Frontal cortex (tissue), 4 donors: ENCODE results near the gene ZNF552. TPM values are rescaled to one million over a fixed set of nuclear protein-coding genes. Genes with fewer than 3 reads are reported as not detected.
A peak's percentile ranks its signal among the peaks of the same experiment; 100 is the strongest.
"Not testable (repeated sequence)": the region's sequence is repeated elsewhere in the genome, so short reads cannot be mapped to it uniquely, and the experiment has no call there.

Source experiments
- DNase-seq, 2 donors: peaks; one replicate each; pipeline ENCODE4 v3.0.0; 2012; ENCODE audit warnings: low spot score in 2 of 2
- FAIRE-seq: peaks from 2 replicates; lab custom pipeline; 2012; peaks lifted over from hg19 to GRCh38; lab: Jason Lieb, UNC
- total RNA-seq: library from RNA; depleted of rRNA; stranded (reverse); fragments of >200 nt; gene quantifications from one replicate; pipeline ENCODE4 v1.2.3, GENCODE V29; 2014
- donor health status: control.
- donor health status: control.
- donor health status: control.

Gene ZNF552
- total RNA-seq, 1 donor from 2014 or later, result 9.0 TPM

DNA sequence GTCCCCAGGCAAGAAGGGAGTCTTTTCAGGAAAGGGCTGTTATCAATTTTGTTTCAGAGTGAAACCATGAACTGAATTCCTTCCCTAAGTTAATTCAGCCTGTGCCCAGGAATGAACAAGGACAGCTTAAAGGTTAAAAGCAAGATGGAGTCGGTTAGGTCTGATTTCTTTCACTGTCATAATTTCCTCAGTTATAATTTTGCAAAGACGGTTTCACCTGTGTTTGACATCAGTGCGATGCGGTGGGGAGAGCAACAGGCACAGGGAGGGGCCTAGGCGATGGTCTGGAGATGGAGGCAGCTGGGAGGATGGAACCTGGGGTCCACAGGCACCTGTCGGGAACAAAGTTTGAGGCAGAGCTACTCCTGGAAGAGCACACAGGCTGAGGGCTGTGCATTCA is 5.9 kb upstream of the ZNF552 start:
- FAIRE-seq, result no peak
- no peak for DNase-seq

DNA sequence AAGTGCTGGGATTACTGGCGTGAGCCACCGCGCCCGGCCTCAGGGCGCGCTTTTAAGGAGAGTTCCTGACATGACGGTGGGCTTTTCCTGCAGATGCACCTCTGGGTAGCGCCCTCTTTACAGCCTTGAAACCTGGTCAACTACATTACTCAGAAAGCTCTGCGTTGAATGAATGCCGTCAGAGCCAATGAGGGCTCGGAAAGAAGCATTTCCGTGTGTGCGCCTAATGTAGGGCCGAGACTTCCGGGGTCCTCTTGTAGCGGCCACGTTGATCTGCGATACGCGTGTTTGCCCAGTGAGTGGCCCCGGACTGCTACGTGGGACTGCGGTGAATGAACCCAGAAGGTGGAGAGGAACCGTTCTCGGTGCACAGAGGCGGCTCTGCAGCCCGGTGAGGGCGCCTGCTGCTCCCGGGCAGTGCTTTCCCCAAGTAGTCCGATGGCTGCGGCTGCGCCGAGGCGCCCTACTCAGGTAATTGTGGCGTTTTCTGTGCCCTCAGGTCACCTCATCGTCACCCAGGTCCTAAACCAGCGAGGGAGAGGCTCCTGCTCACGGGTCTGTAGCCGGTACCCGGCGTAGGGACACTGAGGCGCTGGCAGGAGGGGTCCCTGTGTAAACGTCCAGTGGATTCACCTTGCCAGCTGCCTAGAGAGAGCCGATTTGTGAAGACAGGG is 4.9 kb upstream of the ZNF552 start:
- FAIRE-seq (no peak), DNase-seq (peak; percentile 78 to 90)

DNA sequence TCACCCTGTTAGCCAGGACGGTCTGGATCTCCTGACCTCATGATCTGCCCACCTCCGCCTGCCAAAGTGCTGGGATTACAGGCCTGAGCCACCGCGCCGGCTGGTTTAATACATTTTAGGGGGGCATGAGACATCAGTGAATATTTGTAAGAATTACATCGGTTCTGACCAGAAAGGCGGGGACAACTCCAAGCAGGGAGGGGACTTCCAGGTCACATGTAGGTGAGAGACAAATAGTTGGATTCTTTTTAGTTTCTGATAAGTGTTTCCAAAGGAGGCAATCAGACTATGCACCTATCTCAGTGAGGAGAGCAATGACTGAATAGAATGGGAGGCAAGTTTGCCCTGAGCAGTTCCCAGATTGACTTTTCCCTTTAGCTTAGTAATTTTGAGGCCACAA is 3.7 kb upstream of the ZNF552 start:
- FAIRE-seq, result no peak
- DNase-seq, result no peak

DNA sequence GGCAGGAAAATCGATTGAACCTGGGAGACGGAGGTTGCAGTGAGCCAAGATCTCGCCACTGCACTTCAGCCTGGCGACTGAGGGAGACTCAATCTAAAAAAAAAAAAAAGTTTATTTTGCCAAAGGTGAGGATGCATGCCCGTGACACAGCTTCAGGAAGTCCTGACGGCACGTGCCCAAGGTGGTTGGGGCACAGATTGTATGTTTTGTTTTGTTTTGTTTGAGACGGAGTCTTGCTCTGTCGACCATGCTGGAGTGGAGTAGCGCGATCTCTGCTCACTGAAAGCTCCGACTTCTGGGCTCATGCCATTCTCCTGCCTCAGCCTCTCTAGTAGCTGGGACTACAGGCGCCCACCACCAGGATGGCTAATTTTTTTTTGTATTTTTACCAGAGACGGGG is 3.3 kb upstream of the ZNF552 start:
- FAIRE-seq (no peak), DNase-seq (no peak)

DNA sequence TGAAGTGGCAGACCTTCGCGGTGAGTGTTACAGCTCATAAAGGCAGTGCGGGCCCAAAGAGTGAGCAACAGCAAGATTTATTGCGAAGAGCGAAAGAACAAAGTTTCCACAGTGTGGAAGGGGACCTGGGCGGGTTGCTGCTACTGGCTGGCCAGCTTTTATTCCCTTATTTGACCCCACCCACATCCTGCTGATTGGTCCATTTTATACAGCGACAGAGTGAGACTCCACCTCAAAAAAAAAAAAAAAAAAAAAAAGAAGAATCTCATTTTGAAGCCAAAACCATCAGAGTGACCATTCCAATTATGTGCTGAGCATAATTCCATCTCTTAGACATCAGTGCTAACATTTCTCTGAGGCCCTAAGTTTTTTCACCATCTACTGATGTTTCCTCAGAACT is 1.9 kb upstream of the ZNF552 start:
- no peak for DNase-seq
- FAIRE-seq, result no peak

DNA sequence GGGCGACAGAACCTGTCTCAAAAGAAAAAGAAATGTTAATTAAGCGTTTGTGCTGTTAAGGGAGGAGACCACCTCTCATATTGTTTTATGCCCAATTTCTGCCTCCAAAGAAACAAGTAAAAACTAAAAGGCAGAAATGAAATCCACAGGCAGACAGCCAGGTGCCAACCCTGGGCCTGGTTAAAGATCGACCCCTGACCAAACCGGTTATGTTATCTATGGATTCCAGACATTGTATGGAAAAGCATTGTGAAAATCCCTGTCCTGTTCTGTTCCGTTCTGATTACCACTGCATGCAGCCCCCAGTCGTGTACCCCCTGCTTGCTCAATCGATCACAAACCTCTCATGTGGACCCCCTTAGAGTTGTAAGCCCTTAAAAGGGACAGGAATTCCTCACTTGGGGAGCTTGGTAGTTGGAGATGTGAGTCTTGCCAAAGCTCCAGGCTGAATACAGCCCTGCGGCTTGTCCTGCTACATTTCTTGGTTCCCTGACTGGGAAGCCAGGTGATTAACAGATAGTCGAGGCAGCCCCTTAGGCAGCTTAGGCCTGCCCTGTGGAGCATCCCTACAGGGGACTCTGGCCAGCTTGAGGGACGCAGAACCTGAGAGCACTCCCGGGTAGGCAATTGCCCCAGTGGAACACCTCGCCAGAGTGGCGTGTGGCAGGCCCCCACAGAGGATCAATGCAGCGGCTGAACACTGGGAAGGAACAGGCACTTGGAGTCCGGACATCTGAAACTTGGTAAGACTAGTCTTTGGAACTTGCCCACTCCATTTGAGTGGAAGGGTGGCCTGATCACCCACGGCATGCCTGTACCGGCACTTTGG is 748 bp upstream of the ZNF552 start:
- no peak for FAIRE-seq
- no peak for DNase-seq

DNA sequence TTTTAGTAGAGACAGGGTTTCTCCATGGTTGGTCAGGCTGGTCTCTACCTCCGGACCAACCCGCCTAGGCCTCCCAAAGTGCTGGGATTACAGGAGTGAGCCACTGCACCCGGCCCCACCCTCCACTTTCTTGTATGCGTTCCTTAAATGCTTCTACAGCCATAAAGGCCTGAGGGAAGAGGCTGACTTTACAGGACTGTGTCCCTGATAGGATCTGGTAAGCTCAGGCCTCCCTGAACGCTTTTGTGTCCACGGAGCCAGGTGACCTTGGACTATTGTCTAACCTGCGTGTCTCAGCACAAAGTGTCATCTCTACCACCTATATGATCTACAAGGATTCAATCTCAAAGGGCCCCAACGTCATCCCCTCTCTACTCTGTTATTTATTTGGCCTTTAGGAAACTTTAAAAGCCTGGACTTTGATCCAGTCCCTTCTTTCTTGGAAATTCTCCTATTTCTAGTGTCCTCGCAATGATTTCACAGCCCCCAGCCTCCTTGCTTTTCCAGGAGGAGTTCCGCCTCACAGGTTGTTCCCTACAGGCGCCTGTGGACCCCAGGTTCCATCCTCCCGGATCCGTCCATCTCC is 701 bp downstream of the ZNF552 start:
- no peak for DNase-seq
- no peak for FAIRE-seq

DNA sequence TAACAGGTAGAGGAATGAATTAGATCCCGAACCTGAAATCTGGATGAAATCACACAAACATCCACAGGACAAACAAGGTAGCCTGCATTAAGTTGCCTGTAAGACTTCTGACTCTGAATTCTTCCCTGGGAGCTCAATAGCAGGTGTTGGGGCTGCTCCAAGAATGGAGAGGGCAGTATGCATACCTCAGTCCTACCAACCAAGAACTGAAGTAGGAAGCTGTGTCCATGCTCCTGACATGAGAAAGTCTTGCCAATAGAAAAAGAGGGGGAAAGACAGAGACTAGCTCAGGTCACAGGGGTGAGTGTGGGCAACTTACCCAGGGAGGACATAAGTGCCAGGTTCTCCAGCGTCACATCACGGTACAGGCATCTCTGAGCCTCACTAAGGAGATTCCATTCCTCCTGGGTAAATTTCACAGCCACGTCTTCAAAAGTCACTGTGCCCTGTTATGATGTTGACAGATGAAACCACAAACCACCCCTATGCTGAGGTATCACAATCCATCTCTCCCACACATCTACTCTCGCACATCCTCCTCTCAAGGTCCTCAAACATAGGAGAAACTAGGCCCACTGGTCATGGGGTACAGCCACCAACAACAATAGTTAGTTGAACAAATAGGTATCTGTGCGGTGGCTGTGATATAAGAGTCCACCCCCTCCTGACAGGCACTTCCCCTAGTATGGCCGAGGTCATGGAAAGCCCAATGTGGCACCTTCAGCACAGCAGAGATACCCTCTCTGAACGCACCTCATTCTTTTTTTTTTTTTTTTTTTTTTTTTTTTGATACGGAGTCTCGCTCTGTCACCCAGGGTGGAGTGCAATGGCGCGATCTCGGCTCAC is 1.5 kb downstream of the ZNF552 start:
- FAIRE-seq, DNase-seq: not testable (repeated sequence)

DNA sequence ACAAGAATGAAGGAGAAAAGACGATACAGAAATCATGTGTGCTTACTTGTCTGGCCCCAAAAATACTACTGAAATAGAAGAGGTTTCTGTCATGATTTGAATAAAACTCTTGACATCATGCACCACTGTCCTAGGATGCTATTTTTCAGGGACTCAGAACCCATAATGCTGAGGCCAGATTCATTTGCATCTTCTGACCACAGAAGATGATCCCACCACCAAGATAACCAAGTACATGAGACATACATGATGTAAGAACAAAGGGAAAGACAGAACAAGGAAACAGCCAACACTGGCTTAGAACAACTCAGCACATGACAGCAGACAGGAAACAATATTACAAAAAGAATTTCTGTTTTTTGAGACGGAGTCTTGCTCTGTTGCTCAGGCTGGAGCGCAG is 2.5 kb downstream of the ZNF552 start:
- no peak for DNase-seq
- no peak for FAIRE-seq

DNA sequence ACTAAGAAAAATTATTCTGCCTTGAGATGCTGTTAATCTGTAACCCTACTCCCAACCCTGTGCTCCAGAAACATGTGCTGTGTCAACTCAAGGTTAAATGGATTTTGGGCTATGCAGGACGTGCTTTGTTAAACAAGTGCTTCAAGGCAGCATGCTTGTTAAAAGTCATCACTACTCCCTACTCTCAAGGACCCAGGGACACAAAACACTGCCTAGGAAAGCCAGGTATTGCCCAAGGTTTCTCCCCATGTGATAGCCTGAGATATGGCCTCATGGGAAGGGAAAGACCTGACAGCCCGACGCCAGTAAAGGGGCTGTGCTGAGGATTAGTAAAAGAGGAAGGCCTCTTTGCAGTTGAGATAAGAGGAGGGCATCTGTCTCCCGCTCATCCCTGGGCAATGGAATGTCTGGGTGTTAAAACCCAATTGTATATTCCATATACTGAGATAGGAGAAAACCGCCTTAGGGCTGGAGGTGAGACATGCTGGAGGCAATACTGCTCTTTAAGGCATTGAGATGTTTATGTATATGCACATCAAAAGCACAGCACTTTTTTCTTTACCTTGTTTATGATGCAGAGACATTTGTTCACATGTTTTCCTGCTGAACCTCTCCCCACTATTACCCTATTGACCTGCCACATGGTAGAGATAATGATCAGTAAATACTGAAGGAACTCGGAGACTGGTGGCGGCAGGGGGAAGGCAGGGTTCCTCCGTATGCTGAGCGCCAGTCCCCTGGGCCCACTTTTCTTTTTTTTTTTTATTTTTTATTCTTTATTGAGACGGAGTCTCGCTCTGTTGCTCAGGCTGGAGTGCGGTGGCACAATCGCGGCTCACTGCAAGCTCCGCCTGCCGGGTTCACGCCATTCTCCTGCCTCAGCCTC is 4.1 kb downstream of the ZNF552 start:
- FAIRE-seq, result not testable (repeated sequence)

DNA sequence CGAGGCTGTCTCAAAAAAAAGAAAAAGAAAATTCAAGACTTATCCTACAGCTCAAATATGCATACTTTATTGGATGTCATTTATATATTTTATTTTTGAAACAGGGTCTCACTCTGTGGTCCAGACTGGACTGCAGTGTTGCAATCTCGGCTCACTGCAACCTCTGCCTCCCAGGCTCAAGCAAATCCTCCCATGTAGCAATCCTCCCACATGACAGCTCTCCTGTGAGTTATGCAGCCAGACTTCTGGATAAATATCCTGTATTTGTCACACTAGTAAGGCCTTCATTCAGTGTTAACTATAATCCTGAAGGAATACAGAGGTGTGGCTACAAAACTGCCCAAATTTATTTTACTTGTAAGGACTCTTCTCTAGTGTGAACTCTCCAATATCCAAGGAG is 7.2 kb downstream of the ZNF552 start:
- FAIRE-seq (no peak), DNase-seq (no peak)

More for the DNA sequence above, 4.1 kb downstream of the ZNF552 start:
- not testable (repeated sequence) for DNase-seq

DNA sequence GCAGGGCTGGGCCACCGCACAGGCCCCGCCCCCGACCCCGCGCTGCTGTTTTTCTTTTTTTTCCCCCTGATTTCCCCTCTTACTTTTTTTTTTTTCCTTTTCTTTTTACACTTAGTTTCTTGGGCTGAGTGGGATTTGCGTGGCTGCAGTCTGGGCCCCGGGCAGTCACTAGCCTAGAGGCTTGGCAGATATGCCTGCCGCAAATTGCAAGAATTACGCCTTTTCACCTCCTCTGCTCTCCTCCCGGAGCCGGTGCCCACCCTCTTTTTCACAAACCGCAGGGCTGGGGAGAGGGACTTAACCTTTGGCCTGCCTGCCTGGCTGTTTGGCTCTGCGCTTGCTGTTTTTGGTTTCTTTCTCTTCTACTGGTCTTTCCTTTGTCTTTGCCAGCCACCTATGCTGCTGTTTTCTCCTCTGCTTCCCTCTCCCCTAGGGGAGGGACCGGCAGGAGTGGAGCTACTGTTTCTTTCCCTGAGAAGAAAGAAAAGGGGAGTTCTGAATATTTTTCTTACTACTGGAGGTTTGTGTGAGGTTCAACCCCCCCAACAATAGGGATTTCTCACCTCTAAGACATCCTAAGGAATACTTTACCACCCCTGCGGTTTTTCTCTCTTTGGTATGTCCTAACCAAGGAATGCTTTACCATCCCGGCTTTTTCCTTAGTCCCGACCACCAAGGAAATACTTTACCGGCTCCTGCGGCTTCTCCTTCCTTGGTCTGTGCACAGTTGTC is 11.0 kb downstream of the ZNF552 start:
- no peak for FAIRE-seq
- peak in 1 of 2 donors; percentile 18 for DNase-seq

DNA sequence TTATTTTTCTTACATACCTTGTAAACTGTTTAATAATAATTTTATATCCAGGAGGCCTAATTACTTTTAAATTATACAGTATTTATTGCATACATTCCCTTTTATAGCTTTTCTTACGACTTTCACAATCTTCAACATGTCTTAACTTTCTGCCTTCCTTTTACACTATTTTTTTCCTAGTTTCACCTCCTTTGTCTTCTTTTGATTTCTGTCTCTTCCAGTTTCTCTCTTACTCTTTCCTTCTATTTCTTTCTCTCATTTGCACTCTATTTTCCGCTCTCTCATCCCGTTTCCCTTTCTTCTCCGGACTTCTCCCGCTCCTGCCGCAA is 11.5 kb downstream of the ZNF552 start:
- no peak for FAIRE-seq
- DNase-seq, result no peak

DNA sequence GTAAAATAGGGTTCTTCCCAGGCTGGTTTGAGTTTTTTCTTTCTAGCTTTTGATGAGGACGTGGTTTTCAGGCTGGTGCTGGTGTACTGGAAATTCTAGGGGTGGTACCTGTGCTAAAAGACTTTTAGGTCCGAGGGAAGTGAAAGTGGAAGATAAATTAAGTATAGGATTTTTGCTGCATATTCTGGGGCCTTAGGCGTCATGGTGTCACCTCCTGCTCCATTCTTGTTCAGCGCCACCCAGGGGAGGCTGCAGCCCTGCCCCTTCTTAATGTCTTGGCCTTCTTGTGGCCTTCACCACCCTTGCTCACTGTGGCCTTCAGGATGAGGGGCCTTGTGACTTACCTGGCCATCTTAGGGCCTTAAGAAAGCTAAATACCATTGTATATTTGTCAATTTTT is 12.4 kb downstream of the ZNF552 start:
- DNase-seq (no peak), FAIRE-seq (no peak)

DNA sequence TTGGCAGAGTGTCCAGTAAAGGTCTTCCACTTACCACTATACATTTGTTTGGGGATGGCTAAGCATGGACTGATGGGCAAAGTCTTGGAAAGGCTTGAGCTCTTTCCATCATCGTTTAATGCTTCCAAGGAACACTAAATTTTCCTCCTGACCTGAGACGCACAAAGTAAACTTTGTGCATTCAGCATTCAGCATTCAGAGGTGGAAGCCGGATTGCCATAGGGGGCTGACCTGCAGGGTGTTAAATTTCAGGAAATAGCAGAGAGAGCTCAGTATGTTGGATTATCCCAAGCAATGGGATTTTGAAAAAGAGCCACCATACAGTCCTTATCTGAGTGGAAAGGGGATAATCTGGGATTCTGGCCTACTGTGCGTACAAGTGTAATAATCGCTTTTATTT is 14.0 kb downstream of the ZNF552 start:
- no peak for DNase-seq

DNA sequence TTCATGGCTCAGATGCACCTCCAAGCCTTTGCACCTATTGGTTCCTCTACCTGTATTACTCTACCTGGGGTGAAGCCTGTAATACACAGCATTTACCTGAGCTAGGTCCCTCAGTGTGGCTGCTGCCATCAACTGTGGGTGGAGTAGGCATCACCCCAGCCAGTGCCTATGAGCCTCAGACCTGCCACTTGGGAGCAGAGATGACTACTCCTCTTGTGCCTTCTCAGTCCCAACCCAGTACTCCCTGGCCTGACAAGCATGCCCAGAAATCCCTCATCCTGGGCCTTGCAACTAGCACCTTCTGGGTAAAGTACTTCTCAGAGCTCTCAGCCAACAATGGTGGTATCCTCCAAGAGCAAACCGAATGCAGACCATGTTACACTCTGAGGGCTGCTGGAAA is 18.1 kb downstream of the ZNF552 start:
- FAIRE-seq, DNase-seq: not testable (repeated sequence)

More for the DNA sequence above, 14.0 kb downstream of the ZNF552 start:
- no peak for FAIRE-seq

DNA sequence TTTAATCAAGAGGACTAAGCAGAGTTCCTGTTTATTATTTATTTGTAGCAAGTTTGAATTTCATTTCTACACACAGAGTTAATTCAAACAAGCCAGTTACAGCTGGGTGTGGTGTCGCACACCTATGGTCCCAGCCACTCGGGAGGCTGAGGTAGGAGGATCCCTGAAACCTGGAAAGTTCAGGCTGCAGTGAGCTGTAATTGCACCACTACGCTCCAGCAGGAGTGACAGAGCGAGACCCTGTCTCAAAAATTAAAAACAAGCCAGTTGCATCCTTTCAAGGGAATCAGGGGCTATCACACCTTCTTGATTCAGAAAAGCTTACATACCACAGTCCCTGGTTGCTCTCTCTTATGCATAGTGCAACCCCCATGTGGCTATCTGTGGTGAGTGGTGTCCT is 25.4 kb downstream of the ZNF552 start:
- no peak for FAIRE-seq
- no peak for DNase-seq

DNA sequence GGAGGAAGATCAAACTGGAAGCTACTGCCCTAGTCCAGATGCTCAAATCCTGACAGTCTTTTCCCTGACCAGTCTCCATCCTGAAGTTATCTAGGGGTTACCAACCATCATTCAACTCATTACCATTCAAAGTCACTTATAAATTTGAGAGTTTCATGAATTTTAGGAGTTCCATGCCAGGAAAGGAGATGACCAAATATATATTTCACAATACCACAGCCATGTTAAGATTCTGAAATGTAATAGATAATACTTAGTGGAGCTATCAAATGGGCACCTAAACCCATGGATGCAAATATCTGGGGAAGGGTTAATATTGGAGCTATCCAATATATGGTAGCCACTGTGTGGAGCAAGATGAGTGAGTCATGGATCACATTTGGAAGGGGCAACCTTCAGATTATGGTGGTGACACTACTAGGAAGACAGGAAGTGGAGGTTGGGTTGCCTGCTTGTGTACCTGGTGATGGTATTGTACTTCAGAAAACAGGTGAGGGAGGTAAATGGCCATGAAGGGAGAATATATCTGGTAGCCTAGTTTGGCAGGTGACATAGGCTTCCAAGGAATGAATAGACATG is 26.5 kb downstream of the ZNF552 start:
- DNase-seq (no peak), FAIRE-seq (no peak)
